ENCODE measurements around the gene REXO4. TPM values are rescaled to one million over a fixed set of nuclear protein-coding genes. Genes with fewer than 3 reads are reported as not detected.

Gene REXO4
- total RNA-seq, 4 donors from 2014 or later = 17.9 to 27.0 (median 22.7) TPM

DNA sequence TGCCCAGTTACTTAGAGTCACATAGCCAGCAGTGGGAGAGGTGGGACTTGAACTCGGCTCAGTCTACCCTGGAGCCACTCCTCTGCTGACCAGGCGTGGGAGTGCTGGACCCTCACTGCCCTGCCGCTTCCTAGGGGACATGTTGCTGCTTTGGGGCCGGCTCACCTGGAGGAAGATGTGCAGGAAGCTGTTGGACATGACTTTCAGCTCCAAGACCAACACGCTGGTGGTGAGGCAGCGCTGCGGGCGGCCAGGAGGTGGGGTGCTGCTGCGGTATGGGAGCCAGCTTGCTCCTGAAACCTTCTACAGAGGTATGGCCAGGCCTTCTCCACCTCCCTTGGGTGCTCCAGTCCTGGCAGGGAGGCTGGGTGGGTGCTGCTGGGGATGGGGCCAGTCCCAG, 38.6 kb upstream of the REXO4 start:
- H3K36me3 ChIP-seq = peaks cover 0 to 20% (median 0%) of the 10 kb centered on the region in 3 donors
- WGBS, 2 donors = 83 to 96% methylated on average over 8 to 9 of the region's 9 CpGs
- TF ChIP-seq EP300 (IDR thresholded peaks at IDR 0.05) = no peak
- TF ChIP-seq POLR2A (IDR thresholded peaks at IDR 0.05) = no peak
- TF ChIP-seq, protein P1, sequence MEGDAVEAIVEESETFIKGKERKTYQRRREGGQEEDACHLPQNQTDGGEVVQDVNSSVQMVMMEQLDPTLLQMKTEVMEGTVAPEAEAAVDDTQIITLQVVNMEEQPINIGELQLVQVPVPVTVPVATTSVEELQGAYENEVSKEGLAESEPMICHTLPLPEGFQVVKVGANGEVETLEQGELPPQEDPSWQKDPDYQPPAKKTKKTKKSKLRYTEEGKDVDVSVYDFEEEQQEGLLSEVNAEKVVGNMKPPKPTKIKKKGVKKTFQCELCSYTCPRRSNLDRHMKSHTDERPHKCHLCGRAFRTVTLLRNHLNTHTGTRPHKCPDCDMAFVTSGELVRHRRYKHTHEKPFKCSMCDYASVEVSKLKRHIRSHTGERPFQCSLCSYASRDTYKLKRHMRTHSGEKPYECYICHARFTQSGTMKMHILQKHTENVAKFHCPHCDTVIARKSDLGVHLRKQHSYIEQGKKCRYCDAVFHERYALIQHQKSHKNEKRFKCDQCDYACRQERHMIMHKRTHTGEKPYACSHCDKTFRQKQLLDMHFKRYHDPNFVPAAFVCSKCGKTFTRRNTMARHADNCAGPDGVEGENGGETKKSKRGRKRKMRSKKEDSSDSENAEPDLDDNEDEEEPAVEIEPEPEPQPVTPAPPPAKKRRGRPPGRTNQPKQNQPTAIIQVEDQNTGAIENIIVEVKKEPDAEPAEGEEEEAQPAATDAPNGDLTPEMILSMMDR (IDR thresholded peaks at IDR 0.05) = no peak
- no peak overlapping the region for H3K4me3 ChIP-seq
- DNase-seq (ENCODE audit: low spot score in 2 of 2) = no peak
- H3K4me1 ChIP-seq = peaks cover 0 to 21% (median 11%) of the 10 kb centered on the region in 4 donors
- no peaks in the 10 kb centered on the region for H3K27me3 ChIP-seq
- H3K27ac ChIP-seq = no peak overlapping the region
- H3K9me3 ChIP-seq = no peaks in the 10 kb centered on the region

- H3K27me3 ChIP-seq = no peaks in the 10 kb centered on the region
- no peak overlapping the region for H3K4me3 ChIP-seq
- peaks cover 0 to 16% (median 8%) of the 10 kb centered on the region in 4 donors for H3K4me1 ChIP-seq
- no peak for DNase-seq (ENCODE audit: low spot score in 2 of 2)
- H3K27ac ChIP-seq = no peak overlapping the region
- H3K36me3 ChIP-seq = peaks cover 0 to 20% (median 0%) of the 10 kb centered on the region in 3 donors
- H3K9me3 ChIP-seq = no peaks in the 10 kb centered on the region
- TF ChIP-seq POLR2A (IDR thresholded peaks at IDR 0.05) (no peak), EP300 (IDR thresholded peaks at IDR 0.05) (no peak)
- TF ChIP-seq, protein P1 (IDR thresholded peaks at IDR 0.05) = no peak
- WGBS, 2 donors = 90 to 92% methylated on average over 9 to 11 of the region's 11 CpGs
Observed at GRCh38 chr9:133455936-133456335, 38.1 kb upstream of the REXO4 start.

GRCh38 chr9:133454943-133455673, 37.3 kb upstream of the REXO4 start:
- H3K27ac ChIP-seq = no peak overlapping the region
- no peaks in the 10 kb centered on the region for H3K27me3 ChIP-seq
- no peak overlapping the region for H3K4me3 ChIP-seq
- 95 to 99% methylated on average over 6 to 8 of the region's 20 CpGs for WGBS, 2 donors
- TF ChIP-seq POLR2A (IDR thresholded peaks at IDR 0.05) = no peak
- TF ChIP-seq, protein P1 (IDR thresholded peaks at IDR 0.05) = no peak
- no peak for TF ChIP-seq EP300 (IDR thresholded peaks at IDR 0.05)
- no peak for DNase-seq (ENCODE audit: low spot score in 2 of 2)
- peaks cover 0 to 9% (median 2%) of the 10 kb centered on the region in 4 donors for H3K4me1 ChIP-seq
- peaks cover 0 to 20% (median 0%) of the 10 kb centered on the region in 3 donors for H3K36me3 ChIP-seq
- H3K9me3 ChIP-seq = no peaks in the 10 kb centered on the region

GRCh38 chr9:133454325-133454724, 36.5 kb upstream of the REXO4 start:
- WGBS, 2 donors = 86% methylated on average over 14 to 18 of the region's 19 CpGs
- H3K4me3 ChIP-seq = no peak overlapping the region
- TF ChIP-seq POLR2A (IDR thresholded peaks at IDR 0.05) (no peak), EP300 (IDR thresholded peaks at IDR 0.05) (no peak)
- TF ChIP-seq, protein P1 (IDR thresholded peaks at IDR 0.05) = no peak

DNA sequence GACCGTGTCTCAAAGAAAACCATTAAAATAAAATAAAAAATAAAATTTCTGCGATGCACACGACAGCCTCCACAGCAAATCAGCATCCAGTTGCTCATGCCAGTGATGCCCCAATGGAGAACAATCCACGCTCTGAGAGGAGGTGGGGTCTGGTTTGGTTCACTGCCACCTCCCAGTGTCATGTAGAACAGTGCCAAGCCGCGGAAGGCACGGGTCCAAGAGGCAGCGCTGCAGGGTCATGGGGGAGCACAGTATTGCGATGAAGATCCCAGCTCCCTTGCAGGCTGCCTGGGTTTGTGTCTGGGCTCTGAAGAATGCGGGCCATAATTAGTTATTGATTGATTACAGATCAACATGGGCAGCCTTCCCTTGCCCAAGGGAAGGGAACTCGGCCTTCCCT, 35.8 kb upstream of the REXO4 start:
- no peak overlapping the region for H3K4me3 ChIP-seq
- no peak for DNase-seq (ENCODE audit: low spot score in 2 of 2)
- no peak for TF ChIP-seq POLR2A (IDR thresholded peaks at IDR 0.05)
- TF ChIP-seq EP300 (IDR thresholded peaks at IDR 0.05) = no peak
- TF ChIP-seq, protein P1 (IDR thresholded peaks at IDR 0.05) = no peak
- H3K36me3 ChIP-seq = peaks cover 0 to 20% (median 0%) of the 10 kb centered on the region in 3 donors
- WGBS, 2 donors = 72 to 76% methylated on average over 10 to 11 of the region's 11 CpGs
- no peaks in the 10 kb centered on the region for H3K27me3 ChIP-seq
- no peaks in the 10 kb centered on the region for H3K9me3 ChIP-seq
- peaks cover 0 to 1% (median 0%) of the 10 kb centered on the region in 4 donors for H3K4me1 ChIP-seq
- no peak overlapping the region for H3K27ac ChIP-seq

More at GRCh38 chr9:133454325-133454724, 36.5 kb upstream of the REXO4 start:
- peaks cover 0 to 20% (median 0%) of the 10 kb centered on the region in 3 donors for H3K36me3 ChIP-seq
- no peaks in the 10 kb centered on the region for H3K27me3 ChIP-seq
- peaks cover 0 to 8% (median 2%) of the 10 kb centered on the region in 4 donors for H3K4me1 ChIP-seq
- H3K9me3 ChIP-seq = no peaks in the 10 kb centered on the region
- DNase-seq (ENCODE audit: low spot score in 2 of 2) = no peak
- H3K27ac ChIP-seq = no peak overlapping the region

All from tibial nerve (tissue), 4 donors.